ENCODE measurements around the gene LARGE2.

DNA sequence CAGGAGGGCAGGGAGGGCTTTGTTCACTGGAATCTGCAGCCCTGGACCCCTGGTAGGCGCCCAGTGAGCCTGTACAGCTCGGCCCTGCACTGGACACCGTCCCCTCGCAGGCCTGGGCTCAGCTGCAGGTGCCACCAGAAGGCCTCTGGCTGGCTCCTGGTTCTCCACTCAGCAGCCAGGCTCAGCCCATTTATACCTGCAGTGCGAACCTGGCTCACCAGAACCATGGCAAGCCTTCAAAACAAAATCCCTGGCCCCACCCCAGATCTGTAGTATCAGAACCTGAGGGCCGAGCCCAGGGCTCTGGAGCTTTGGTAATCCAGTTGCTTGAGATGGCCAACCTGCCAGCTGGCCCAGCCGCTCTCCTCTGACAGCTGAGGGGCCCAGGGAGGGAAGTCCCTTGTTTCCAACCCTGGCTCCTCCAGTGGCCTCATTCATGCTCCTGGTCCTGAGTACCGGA, 14.5 kb upstream of the LARGE2 start:
- TF ChIP-seq CTCF (conservative IDR thresholded peaks at IDR 0.05) (no peak), ZFX (IDR thresholded peaks at IDR 0.05) (no peak)
